Frontal cortex (tissue), 4 donors: Measurements from ENCODE around the gene PTGER1. TPM values are rescaled to one million over a fixed set of nuclear protein-coding genes. Genes with fewer than 3 reads are reported as not detected.

Experiments
- DNase-seq, 2 donors: peaks; one replicate each; pipeline ENCODE4 v3.0.0; 2012; ENCODE audit warnings: low spot score in 2 of 2
- FAIRE-seq: peaks from 2 replicates; lab custom pipeline; 2012; peaks lifted over from hg19 to GRCh38; lab: Jason Lieb, UNC
- small RNA-seq: library from RNA; depleted of rRNA; stranded (forward); fragments of <200 nt; gene quantifications from one replicate; pipeline ENCODE3, GENCODE V24; 2014
- total RNA-seq: library from RNA; depleted of rRNA; stranded (reverse); fragments of >200 nt; gene quantifications from one replicate; pipeline ENCODE4 v1.2.3, GENCODE V29; 2014
- donor health status: control.
- donor health status: control.
- donor health status: control.

PTGER1 gene
- total RNA-seq, 1 donor from 2014 or later, result not detected

- DNase-seq (no peak), FAIRE-seq (no peak)
Observed at GRCh38 chr19:14427461-14427860, 47.7 kb downstream of the PTGER1 start.

- FAIRE-seq (no peak), DNase-seq (no peak)
Observed at GRCh38 chr19:14425696-14426138, 49.4 kb downstream of the PTGER1 start.

Small RNA genes within 50 kb of the gene (small RNA-seq; reads per million reads assigned to genes)
- gene SNRPGP15, result not detected

Other genes starting within 250 kb of the PTGER1 start
- gene ADGRE5, start 93.9 kb downstream of the PTGER1 start, total RNA-seq, result 0.82 TPM
- 29.8 TPM for gene DDX39A, start 56.0 kb downstream of the PTGER1 start, total RNA-seq
- 99.5 TPM for gene PKN1, start 42.0 kb downstream of the PTGER1 start, total RNA-seq
- 39.1 TPM for gene GIPC1, start 20.8 kb upstream of the PTGER1 start, total RNA-seq
- 32.6 TPM for gene DNAJB1, start 43.0 kb upstream of the PTGER1 start, total RNA-seq
- gene TECR, start 54.2 kb upstream of the PTGER1 start, total RNA-seq, result 13.9 TPM
- 151 TPM for gene NDUFB7, start 96.7 kb upstream of the PTGER1 start, total RNA-seq
- not detected for gene CLEC17A, start 107.7 kb upstream of the PTGER1 start, total RNA-seq
- gene ADGRE3, start 199.5 kb upstream of the PTGER1 start, total RNA-seq, result not detected
- 33.4 TPM for gene ZNF333, start 214.7 kb upstream of the PTGER1 start, total RNA-seq